HG03066 (cell line): ENCODE data around the gene IFFO2.

Experiments
- ATAC-seq: cut with Tn5 transposase; IDR thresholded peaks from one replicate; pipeline ENCODE4 v1.9.1; 2021; ENCODE audit warnings: low read depth; ENCODE audit not compliant: unreplicated experiment

IFFO2 gene

DNA sequence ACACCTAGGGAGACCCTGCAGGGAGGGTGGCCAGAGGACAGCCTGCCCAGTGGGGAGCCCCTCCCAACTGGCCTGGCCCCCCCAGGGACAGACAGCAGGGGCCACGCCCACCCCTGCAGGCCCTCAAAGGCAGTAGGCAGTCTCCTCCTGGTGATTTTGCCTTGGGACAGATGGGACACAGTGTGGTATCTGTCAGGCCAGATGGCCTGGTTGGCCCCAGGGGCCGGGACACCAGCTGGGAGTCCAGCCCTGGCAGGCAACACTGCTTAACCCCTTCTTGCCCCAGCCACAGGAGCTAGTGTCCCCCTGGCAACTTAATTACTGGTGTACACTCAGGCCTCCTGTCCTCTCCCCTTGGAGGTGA, 17.8 kb downstream of the IFFO2 start:
- no peak for ATAC-seq

DNA sequence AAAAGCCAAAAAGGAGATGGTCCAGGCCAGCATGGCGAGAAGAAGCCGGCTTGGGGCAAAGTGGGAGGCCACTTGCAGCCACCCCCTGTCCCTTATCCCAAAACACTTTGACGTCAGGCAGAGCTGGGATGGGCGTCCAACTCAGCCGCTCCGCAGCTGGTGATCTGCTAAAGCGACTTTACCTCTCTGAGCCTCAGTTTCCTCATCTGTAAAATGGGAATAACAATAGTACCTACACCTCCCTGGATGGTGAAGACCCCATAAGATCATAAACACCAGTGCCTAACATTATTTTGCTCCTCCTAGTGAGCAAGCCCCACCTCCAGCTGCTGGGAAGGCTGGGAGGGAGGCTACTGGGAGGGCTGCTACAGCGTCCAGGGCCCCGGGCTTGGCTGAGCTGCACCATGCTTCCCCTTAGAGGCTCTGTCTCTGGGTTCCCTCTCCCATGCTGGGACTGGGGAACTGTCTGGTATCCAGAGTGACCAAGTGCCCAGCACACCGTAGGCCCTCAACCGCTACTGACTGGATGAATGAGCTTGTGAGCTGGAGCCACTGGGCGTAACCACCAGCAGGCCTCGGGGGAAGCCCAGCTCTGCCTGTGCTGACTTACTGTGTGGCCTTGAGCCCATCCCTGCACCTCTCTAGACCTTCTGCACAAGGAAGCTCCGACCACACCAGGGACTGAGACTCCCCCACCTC, 18.3 kb downstream of the IFFO2 start:
- ATAC-seq = no peak

GRCh38 chr1:18937539-18937938, 18.9 kb downstream of the IFFO2 start:
- ATAC-seq = no peak

- no peak for ATAC-seq
Measured at GRCh38 chr1:18936814-18937481, 19.5 kb downstream of the IFFO2 start.

- no peak for ATAC-seq
Measured at GRCh38 chr1:18936471-18936813, 20.0 kb downstream of the IFFO2 start.

DNA sequence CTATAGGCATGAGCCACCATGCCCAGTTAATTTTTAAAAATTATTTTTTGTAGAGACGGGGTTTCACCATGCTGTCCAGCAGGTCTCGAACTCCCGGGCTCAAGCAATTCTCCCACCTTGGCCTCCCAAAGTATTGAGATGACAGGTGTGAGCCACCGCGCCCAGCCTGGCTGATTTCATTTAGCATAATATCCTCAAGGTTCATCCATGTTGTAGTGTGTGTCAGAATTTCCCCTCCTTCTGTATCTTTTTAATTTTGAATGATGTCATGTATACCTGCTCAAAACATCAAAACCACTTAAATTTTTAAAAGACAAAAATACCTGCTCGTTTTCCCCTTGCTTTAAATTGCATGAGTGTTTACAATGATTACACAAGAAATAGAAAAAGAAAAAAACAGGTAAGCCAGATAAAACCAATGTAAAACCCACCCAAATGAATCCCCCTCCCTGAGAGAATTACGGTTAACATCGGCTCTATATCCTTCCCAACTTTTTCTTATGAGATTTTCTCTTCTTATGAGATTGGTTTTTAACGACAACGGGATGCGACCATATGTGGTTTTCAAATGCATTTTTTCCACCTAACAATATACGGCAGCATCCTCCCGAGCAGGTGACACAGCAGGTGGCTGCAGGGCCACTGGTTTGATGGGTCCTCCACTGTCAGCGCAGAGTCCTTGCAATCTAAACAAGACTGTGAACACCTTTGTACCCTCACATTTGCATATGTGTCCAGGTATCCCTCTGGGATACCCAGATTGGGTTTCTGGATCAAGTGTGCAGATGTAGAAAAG, 22.1 kb downstream of the IFFO2 start:
- no peak for ATAC-seq

DNA sequence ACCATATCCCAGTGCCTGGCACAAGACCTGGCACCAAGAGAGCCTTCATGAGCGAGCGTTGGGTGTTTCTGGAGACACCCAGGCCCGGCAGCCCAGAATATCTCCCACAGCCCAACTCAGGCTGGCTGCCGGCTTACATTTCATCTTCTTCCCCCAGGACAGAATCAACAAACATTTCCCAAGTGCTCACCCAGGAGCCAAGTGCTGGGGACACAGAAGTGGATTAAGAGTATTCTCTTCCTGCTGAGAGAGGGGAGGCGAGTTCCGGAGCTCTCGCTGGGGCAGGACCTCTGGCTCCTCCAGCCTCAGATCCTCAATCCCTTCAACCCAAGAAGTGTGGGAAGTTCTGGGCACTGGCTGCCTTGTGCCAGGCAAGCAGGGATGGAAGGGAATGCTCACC, 23.6 kb downstream of the IFFO2 start:
- no peak for ATAC-seq

GRCh38 chr1:18932387-18932786, 24.1 kb downstream of the IFFO2 start:
- ATAC-seq = no peak

- ATAC-seq = no peak
Measured at GRCh38 chr1:18931730-18932129, 24.7 kb downstream of the IFFO2 start.

DNA sequence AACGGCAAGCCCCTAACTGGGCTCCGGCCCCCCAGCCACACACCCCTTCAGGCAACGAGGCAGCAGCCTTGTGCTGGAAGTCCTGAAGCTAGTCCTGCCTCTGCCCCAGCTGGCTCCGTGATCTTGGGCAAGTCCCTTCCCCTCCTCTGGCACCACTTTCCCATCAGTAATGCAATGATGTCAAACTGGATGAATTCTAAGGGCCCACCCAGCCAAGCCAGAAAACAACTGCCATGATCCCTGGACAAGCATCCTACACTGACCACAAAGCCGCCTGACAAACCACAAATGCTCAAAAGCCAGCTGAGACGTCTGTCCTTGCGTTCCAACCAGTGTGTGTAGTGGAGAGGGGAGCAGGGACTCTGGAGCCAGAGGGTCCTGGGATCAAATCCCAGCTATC, 26.8 kb downstream of the IFFO2 start:
- ATAC-seq = no peak

DNA sequence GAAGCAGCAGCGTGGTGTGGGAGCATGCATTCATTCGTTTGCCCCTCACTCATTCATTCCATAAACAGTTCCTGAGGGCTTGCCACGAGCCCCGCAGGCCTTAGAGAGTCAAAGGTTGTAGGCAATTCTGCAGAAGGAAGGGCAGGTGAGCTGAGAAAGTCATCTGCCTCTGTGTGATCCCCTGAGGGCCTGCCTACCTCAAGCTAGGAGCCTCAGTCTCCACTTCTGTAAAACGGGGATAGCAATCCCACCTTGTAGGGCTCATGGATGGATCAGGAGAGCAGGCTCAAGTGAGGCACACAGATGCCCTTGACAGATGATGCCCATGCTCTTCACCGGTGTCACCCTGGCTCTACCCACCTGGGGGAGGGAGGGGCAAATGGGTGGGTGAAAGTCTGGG, 27.5 kb downstream of the IFFO2 start:
- ATAC-seq = no peak

DNA sequence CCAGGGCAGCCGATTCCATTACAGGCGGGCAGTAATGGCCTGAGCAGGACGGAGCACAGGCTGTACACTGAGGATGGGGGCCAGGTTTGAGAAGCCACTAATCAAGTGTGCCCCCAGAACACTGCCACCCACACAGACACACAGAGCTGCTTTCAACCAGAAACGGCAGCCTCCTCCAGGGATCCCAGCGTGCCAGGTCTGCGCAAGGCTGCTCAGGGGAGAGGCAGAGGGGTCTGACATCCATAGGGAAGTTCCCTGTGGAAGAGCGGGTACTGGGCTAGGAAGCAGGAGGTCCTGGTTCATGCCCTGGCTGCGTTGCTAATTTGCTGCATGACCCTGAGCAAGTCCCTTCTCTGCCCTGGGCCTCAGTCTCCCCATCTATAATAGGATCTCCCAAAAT, 28.1 kb downstream of the IFFO2 start:
- ATAC-seq = no peak

- no peak for ATAC-seq
Measured at GRCh38 chr1:18927654-18928272, 28.7 kb downstream of the IFFO2 start.

DNA sequence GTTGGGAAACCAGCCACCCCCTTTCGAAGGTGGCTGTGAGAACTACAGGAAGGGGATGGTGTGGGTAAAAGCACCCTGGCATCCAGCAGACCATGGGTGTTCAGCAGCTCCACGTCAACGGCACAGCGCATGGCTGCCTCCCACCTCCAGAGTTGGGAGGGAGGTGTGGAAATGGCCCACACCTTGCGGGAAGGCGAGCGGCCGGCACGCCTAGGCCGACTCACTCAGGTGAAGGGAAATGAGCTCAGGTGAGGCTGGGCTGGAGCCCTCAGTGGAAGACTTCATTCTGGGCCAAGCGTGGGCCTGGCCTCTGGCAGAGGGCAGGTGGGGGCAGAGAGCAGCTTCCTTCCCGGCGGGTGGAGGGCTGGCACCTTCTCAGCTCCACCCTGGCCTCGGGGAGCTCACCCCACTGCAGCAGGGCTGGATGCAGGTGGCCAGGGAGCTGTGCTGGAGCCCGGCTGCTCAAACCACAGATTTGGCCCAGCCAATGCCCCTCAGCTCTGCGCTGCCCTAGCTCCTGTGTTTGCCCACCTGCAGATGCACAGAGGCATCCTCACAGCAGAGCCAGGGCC, 29.3 kb downstream of the IFFO2 start:
- ATAC-seq = no peak

- peak; percentile 62 for ATAC-seq
Measured at GRCh38 chr1:18926315-18927081, 30.0 kb downstream of the IFFO2 start.

DNA sequence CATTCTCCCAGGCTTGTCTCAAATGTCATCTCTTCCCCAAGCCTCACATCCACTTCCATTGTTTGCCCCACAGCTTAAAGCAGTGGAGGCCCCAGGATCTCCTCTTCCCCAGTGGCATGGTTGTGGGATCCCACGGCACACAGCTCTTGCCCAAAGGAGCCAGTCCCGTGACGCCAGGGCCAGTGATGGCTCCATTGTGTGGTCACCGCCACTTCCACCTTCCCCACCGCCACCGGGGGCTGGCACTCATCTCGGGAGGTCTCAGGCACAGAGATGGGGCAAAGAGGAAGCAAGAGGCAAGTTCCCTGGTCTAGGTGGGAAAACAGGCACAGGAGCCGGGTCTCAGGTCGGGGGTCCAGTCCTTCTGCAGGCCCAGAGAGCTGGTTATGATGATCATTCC, 31.2 kb downstream of the IFFO2 start:
- no peak for ATAC-seq

DNA sequence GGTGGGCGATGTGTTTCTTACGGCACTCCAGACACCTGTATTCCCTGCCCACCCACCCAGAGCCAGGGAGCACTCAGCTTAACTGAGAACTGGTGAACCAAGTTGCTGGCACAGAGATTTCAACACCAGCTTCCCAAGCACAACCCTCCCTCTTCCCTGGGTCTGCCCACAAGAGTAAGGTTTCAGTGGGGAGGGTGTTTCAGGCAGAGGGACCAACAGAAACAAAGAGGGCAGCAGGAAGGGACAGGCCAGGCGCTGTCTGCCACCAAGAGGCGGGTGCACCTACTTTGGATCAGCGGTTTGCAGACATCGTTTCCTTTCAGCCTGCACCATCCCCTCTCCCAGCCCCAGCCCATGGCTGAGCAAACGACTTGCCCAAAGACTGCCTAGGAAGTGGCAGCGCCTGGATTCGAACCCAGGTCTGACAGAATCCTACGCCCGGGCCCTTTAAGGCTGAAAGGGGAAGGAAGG, 32.2 kb downstream of the IFFO2 start:
- ATAC-seq = no peak

- no peak for ATAC-seq
Measured at GRCh38 chr1:18923756-18924211, 32.7 kb downstream of the IFFO2 start.

DNA sequence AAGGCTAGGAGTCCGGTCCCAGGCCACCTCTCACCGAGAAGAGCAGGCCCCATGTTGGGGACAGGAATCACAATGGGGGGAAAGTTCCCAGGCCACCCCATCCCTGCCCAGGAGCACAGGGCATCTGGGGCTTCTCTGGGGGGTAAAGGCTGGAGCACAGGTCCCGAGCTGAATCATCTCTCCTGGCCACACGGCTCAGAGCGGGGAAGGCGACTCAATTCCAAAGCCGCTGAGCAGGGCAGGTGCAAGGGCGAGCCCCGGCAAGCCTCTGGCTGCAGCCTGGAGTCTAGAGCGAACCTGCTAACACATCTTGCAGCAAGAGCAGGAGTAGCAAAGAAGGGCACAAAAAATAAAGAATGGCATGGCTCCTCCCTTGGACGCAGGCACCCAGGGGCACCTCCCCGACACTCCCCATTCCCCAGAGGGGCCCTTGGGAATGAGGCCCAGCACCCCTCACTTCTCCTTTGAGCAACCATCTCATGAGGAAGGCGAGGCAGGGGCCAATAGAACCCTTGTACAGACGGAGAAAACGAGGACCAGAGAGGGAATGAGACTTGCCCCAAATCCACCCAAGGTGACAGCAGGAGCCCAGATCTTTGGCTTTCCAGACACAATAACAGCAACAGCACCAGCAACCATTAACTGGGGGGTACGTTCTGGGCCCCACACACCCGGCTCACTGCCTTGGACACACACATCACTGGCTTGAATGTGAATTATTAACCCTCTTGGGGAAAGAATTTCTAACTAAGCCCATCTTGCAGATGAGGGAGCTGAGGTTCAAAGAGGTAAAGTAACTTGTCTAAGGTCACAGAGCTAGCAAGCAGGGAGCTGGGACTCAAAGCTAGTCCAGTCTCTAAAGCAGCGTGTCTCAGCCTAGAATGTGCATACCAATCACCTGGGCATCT, 33.4 kb downstream of the IFFO2 start:
- ATAC-seq = no peak
